Breast epithelium (tissue), 4 donors: ENCODE results near the gene MRGPRG. TPM values are rescaled to one million over a fixed set of nuclear protein-coding genes. Genes with fewer than 3 reads are reported as not detected.

ENCODE experiments used
- DNase-seq, 2 donors: peaks; one replicate each; pipeline ENCODE4 v3.0.0-alpha.2; 2019; ENCODE audit warnings: low spot score in 2 of 2
- H3K27ac ChIP-seq, 2 donors: fragments of 200-600 bp; sonication (generic) in 1 of 2; one replicate each; pipeline ENCODE4 v1.5.1; 2016 to 2019; ENCODE audit warnings: mild to moderate bottlenecking in 1 of 2
- H3K27me3 ChIP-seq, 2 donors: fragments of 200-600 bp; sonication (generic) in 1 of 2; one replicate each; pipeline versions ENCODE4 v1.5.1 to v1.6.0; 2017 to 2019; ENCODE audit warnings: control low read depth in 1 of 2, mild to moderate bottlenecking in 1 of 2
- H3K36me3 ChIP-seq: fragments of 200-600 bp; one replicate; pipeline ENCODE4 v1.5.1; 2019
- H3K4me1 ChIP-seq, 2 donors: fragments of 200-600 bp; sonication (generic); one replicate each; pipeline ENCODE4 v1.5.1; 2016 to 2019; ENCODE audit warnings: control low read depth in 1 of 2
- H3K4me3 ChIP-seq, 3 donors: fragments of 200-600 bp; sonication (generic); 1 replicate in 2 of 3; 2 replicates in 1 of 3; pipeline ENCODE4 v1.5.1; 2016 to 2019; ENCODE audit warnings: mild to moderate bottlenecking in 3 of 3, moderate library complexity in 2 of 3
- H3K9me3 ChIP-seq, 2 donors: fragments of 200-600 bp; sonication (generic) in 1 of 2; one replicate each; pipeline ENCODE4 v1.5.1; 2016 to 2019; ENCODE audit warnings: control low read depth in 1 of 2
- CTCF ChIP-seq, 3 donors: fragments of 450-650 bp; IDR thresholded peaks; one replicate each; pipeline ENCODE4 v1.5.1; 2016 to 2017; ENCODE audit warnings: antibody characterized with exemption in 3 of 3, mild to moderate bottlenecking in 3 of 3, moderate library complexity in 3 of 3
- POLR2A ChIP-seq: fragments of 450-650 bp; IDR thresholded peaks from one replicate; pipeline ENCODE4 v1.6.1; 2016; ENCODE audit warnings: antibody characterized with exemption, mild to moderate bottlenecking, moderate library complexity
- POLR2AphosphoS5 ChIP-seq, 3 donors: sonication (generic); formaldehyde crosslinking; IDR thresholded peaks; one replicate each; pipeline ENCODE4 v1.6.1; 2017; ENCODE audit warnings: antibody characterized with exemption in 3 of 3
- intact Hi-C: fragments of 100-400 bp; cut with DNase I; formaldehyde crosslinking; loops from one replicate; pipeline ENCODE4 v1.15.1; 2023; ENCODE audit warnings: low total_unique reads
- total RNA-seq, 3 donors: library from RNA; depleted of rRNA; stranded (reverse); fragments of >200 nt; gene quantifications; one replicate each; pipeline ENCODE4 v1.1.0, GENCODE V29; 2016

The MRGPRG gene
- total RNA-seq, 3 donors from 2014 or later, result not detected

GRCh38 chr11:3186166-3186953 lies 32.3 kb downstream of the MRGPRG start:
- intact Hi-C loops, result loop anchor here (5.0 kb wide), 1 partner anchor 604 kb away; no protein-coding TSS in a partner anchor
- Histone ChIP-seq H3K27me3 (no peaks in the 10 kb centered on the region), H3K9me3 (no peaks in the 10 kb centered on the region), H3K4me1 (no peaks in the 10 kb centered on the region), H3K27ac (no peak overlapping the region), H3K4me3 (no peak overlapping the region), H3K36me3 (no peaks in the 10 kb centered on the region)
- peak in 1 of 2 donors; percentile 42 for DNase-seq
- TF ChIP-seq POLR2A (no peak), POLR2AphosphoS5 (IDR thresholded peaks at IDR 0.05) (no peak), CTCF (IDR thresholded peaks at IDR 0.05) (no peak)

- TF ChIP-seq POLR2A, result no peak
- no peak for TF ChIP-seq CTCF (IDR thresholded peaks at IDR 0.05)
- TF ChIP-seq POLR2AphosphoS5 (IDR thresholded peaks at IDR 0.05), result no peak
- intact Hi-C loops, result loop anchor here (5.0 kb wide), 1 partner anchor 603 kb away; no protein-coding TSS in a partner anchor
- Histone ChIP-seq H3K27me3 (no peaks in the 10 kb centered on the region), H3K4me3 (no peak overlapping the region), H3K9me3 (no peaks in the 10 kb centered on the region), H3K27ac (no peak overlapping the region), H3K4me1 (no peaks in the 10 kb centered on the region), H3K36me3 (no peaks in the 10 kb centered on the region)
- no peak for DNase-seq
Observed at GRCh38 chr11:3184732-3185347, 33.8 kb downstream of the MRGPRG start.

GRCh38 chr11:3183523-3183922 lies 35.1 kb downstream of the MRGPRG start:
- no peaks in the 10 kb centered on the region for H3K36me3 ChIP-seq
- H3K27me3 ChIP-seq, result no peaks in the 10 kb centered on the region
- TF ChIP-seq CTCF (IDR thresholded peaks at IDR 0.05) (no peak), POLR2A (no peak), POLR2AphosphoS5 (IDR thresholded peaks at IDR 0.05) (no peak)
- H3K4me1 ChIP-seq, result no peaks in the 10 kb centered on the region
- no peak overlapping the region for H3K27ac ChIP-seq
- intact Hi-C loops, result no loop called here
- no peaks in the 10 kb centered on the region for H3K9me3 ChIP-seq
- no peak overlapping the region for H3K4me3 ChIP-seq
- DNase-seq, result no peak

- no peak for TF ChIP-seq CTCF (IDR thresholded peaks at IDR 0.05)
- no peak for TF ChIP-seq POLR2AphosphoS5 (IDR thresholded peaks at IDR 0.05)
- no peak for TF ChIP-seq POLR2A
Observed at GRCh38 chr11:3182462-3182852, 36.2 kb downstream of the MRGPRG start.

More at GRCh38 chr11:3182462-3182852, 36.2 kb downstream of the MRGPRG start:
- Histone ChIP-seq H3K9me3 (no peaks in the 10 kb centered on the region), H3K36me3 (no peaks in the 10 kb centered on the region), H3K27me3 (no peaks in the 10 kb centered on the region), H3K27ac (no peak overlapping the region), H3K4me3 (no peak overlapping the region), H3K4me1 (no peaks in the 10 kb centered on the region)
- no peak for DNase-seq
- intact Hi-C loops, result no loop called here
